Nephron progenitor cell (in vitro differentiated cells): ENCODE results near the gene OR51V1.

Experiments used
- DNase-seq: peaks from one replicate; pipeline ENCODE4 v3.0.0; 2021
- H3K27ac Mint-ChIP-seq: 2 replicates; pipeline ENCODE4 v1.8.0; 2021; ENCODE audit warnings: mild to moderate bottlenecking, moderate library complexity, mixed read lengths
- H3K27me3 Mint-ChIP-seq: 2 replicates; pipeline ENCODE4 v1.8.0; 2021; ENCODE audit warnings: mild to moderate bottlenecking, low read depth, mixed read lengths; ENCODE audit not compliant: poor library complexity
- H3K36me3 Mint-ChIP-seq: 2 replicates; pipeline ENCODE4 v1.8.0; 2021; ENCODE audit warnings: low read depth, mixed read lengths
- H3K4me1 Mint-ChIP-seq: 2 replicates; pipeline ENCODE4 v1.8.0; 2021; ENCODE audit warnings: mixed read lengths
- H3K4me3 Mint-ChIP-seq: 2 replicates; pipeline ENCODE4 v1.8.0; 2021; ENCODE audit warnings: mild to moderate bottlenecking, moderate library complexity, mixed read lengths
- H3K9me3 Mint-ChIP-seq: 2 replicates; pipeline ENCODE4 v1.8.0; 2021; ENCODE audit warnings: mild to moderate bottlenecking, moderate library complexity, mixed read lengths
- CTCF ChIP-seq: fragments of 200-600 bp; sonication (generic); IDR thresholded peaks from 2 replicates; pipeline ENCODE4 v1.5.0; 2021; ENCODE audit warnings: antibody characterized with exemption

The OR51V1 gene

GRCh38 chr11:5232821-5233220, 32.3 kb upstream of the OR51V1 start:
- H3K4me1 Mint-ChIP-seq = no peaks in the 10 kb centered on the region
- no peaks in the 10 kb centered on the region for H3K36me3 Mint-ChIP-seq
- H3K9me3 Mint-ChIP-seq = no peaks in the 10 kb centered on the region

GRCh38 chr11:5232176-5232575, 31.7 kb upstream of the OR51V1 start:
- no peaks in the 10 kb centered on the region for H3K9me3 Mint-ChIP-seq
- TF ChIP-seq CTCF = no peak

More at GRCh38 chr11:5232821-5233220, 32.3 kb upstream of the OR51V1 start:
- Mint-ChIP-seq H3K27me3 (peaks cover 8% of the 10 kb centered on the region), H3K27ac (no peak overlapping the region), H3K4me3 (no peak overlapping the region)
- TF ChIP-seq CTCF = no peak
- DNase-seq = no peak

GRCh38 chr11:5231111-5231510, 30.6 kb upstream of the OR51V1 start:
- DNase-seq = no peak
- H3K27ac Mint-ChIP-seq = no peak overlapping the region
- H3K4me3 Mint-ChIP-seq = no peak overlapping the region
- no peak for TF ChIP-seq CTCF
- no peaks in the 10 kb centered on the region for H3K4me1 Mint-ChIP-seq
- peaks cover 8% of the 10 kb centered on the region for H3K27me3 Mint-ChIP-seq
- no peaks in the 10 kb centered on the region for H3K9me3 Mint-ChIP-seq
- H3K36me3 Mint-ChIP-seq = no peaks in the 10 kb centered on the region

More at GRCh38 chr11:5232176-5232575, 31.7 kb upstream of the OR51V1 start:
- no peak overlapping the region for H3K27ac Mint-ChIP-seq
- H3K4me1 Mint-ChIP-seq = no peaks in the 10 kb centered on the region
- peaks cover 8% of the 10 kb centered on the region for H3K27me3 Mint-ChIP-seq
- H3K4me3 Mint-ChIP-seq = no peak overlapping the region
- DNase-seq = no peak
- H3K36me3 Mint-ChIP-seq = no peaks in the 10 kb centered on the region

- H3K9me3 Mint-ChIP-seq = no peaks in the 10 kb centered on the region
- no peak for DNase-seq
- H3K27me3 Mint-ChIP-seq = peaks cover 5% of the 10 kb centered on the region
- no peak for TF ChIP-seq CTCF
- H3K36me3 Mint-ChIP-seq = no peaks in the 10 kb centered on the region
- no peaks in the 10 kb centered on the region for H3K4me1 Mint-ChIP-seq
- no peak overlapping the region for H3K27ac Mint-ChIP-seq
- H3K4me3 Mint-ChIP-seq = no peak overlapping the region
Observed at GRCh38 chr11:5230266-5230665, 29.8 kb upstream of the OR51V1 start.

- no peak for DNase-seq
- Mint-ChIP-seq H3K4me1 (no peaks in the 10 kb centered on the region), H3K27ac (no peak overlapping the region), H3K4me3 (no peak overlapping the region), H3K27me3 (peaks cover 3% of the 10 kb centered on the region), H3K36me3 (no peaks in the 10 kb centered on the region), H3K9me3 (no peaks in the 10 kb centered on the region)
- TF ChIP-seq CTCF = no peak
Observed at GRCh38 chr11:5229796-5230195, 29.3 kb upstream of the OR51V1 start.

- peaks cover 3% of the 10 kb centered on the region for H3K27me3 Mint-ChIP-seq
- H3K36me3 Mint-ChIP-seq = no peaks in the 10 kb centered on the region
- H3K4me1 Mint-ChIP-seq = no peaks in the 10 kb centered on the region
- no peak overlapping the region for H3K27ac Mint-ChIP-seq
- no peak overlapping the region for H3K4me3 Mint-ChIP-seq
- H3K9me3 Mint-ChIP-seq = no peaks in the 10 kb centered on the region
- no peak for TF ChIP-seq CTCF
- no peak for DNase-seq
Observed at GRCh38 chr11:5229356-5229755, 28.9 kb upstream of the OR51V1 start.
